NCI-H748 (cell line): Measurements from ENCODE around the gene CCDC12.

ENCODE experiments used
- DNase-seq: peaks from one replicate; lab custom pipeline; 2025; ENCODE audit not compliant: unreplicated experiment; lab: John Stamatoyannopoulos, UW

CCDC12 gene

GRCh38 chr3:46908294-46908985 lies 68.1 kb downstream of the CCDC12 start:
- no peak for DNase-seq

GRCh38 chr3:46907960-46908293 lies 68.6 kb downstream of the CCDC12 start:
- no peak for DNase-seq

DNA sequence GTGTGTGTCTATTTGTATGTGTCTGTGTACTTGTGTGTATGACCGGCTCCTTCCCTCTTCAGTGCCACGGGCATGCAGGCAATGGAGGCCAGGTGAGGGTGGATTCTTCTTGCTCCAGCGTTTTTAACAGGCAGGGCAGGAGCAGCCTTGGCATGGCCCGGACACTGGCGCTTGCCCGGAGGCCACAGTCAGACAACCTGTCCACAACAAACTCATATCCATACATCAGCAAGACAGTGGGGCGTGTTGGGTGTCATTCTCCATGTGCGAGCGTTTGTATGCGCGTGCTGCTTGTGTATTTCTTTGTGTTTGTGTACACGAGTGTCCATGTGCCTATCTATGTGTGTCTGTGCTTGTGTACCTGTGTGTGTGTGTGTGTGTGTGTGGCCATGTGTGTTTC lies 69.3 kb downstream of the CCDC12 start:
- DNase-seq: no peak

GRCh38 chr3:46906471-46907058 lies 70.0 kb downstream of the CCDC12 start:
- DNase-seq: no peak

DNA sequence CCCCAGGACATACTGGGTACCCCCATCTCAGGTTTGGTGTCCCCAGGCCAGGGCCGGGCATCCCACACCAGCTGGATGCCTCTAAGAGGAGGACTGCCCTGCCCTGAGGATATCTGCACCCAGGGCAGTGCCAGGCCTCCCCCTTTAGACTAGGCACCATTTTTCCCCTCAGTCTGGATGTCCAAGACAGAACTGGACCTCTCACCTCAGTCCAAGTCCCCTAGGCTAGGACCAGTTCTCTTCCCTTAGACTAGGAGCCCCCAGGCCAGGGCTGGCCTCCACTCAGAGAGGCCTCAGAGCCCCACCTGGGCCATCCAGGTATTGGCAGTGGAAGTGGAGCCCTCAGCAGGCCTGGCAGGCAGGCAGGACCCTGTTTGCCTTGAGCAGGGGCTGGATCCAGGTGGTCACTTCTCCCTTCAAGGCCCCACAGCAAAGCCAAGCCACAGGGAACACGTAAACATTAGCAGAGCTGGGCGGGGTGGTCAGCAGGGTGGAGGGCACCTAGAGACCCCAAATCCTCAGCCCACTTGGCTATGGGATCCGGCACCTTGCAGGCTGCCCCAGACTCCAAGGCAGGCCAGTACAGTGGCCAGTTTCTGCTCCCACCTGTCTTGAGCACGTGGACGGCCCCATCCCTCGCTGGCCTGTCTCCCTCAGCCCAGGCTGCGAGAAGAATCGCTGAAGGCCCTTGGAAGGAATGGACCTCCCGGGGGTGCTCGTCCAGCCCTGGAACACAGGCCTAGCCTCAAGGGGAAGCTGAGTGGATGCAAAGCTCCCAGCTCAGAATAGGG lies 70.7 kb downstream of the CCDC12 start:
- no peak for DNase-seq

- DNase-seq: no peak
These were observed 71.4 kb downstream of the CCDC12 start for GRCh38 chr3:46905213-46905560.

DNA sequence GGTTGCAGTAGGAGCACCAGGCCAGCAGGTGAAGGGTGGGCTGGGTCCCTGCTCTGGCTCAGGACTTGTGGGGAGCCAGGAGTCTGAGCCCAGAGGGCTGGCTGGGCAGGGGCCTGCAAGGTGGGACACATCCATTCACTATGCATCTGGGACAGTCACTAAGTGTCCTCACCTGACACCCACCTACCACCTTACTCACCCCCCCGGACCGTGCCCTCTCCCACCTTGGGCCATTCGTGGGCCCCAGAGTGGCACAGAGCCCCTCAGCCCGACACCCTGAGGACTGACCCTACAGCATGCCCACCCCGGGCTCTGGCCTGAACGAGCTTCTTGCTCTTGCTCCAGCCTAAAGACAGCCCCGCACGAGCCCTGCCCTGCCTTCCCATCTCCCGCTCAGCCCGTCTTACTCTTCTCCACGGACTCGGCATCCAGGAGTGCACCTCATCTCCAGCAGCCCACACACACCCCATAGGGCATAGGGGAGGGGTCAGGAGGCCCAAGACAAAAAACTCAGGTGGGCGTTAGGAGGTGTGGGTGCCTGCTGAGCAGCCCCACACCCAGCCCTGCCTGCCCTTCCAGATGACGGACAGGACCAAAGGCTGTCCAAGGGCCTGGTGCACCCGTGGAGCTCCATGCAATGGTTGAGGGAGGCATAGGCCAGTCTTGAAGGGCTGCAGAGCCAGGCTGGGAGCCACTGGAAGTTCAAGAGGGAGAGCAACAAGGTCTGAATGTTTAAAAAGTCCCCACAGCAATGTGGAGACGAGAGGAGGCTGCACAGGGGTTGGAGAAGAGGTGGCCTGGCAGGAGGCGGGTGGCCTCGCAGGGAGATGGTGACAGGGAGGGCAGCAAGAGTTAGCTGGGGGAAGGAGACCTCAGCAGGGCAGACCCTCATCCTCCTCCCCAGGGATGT lies 72.0 kb downstream of the CCDC12 start:
- no peak for DNase-seq

GRCh38 chr3:46903341-46904302 lies 72.9 kb downstream of the CCDC12 start:
- no peak for DNase-seq

GRCh38 chr3:46902188-46902631 lies 74.3 kb downstream of the CCDC12 start:
- no peak for DNase-seq

- no peak for DNase-seq
These were observed 74.9 kb downstream of the CCDC12 start for GRCh38 chr3:46901591-46902187.

DNA sequence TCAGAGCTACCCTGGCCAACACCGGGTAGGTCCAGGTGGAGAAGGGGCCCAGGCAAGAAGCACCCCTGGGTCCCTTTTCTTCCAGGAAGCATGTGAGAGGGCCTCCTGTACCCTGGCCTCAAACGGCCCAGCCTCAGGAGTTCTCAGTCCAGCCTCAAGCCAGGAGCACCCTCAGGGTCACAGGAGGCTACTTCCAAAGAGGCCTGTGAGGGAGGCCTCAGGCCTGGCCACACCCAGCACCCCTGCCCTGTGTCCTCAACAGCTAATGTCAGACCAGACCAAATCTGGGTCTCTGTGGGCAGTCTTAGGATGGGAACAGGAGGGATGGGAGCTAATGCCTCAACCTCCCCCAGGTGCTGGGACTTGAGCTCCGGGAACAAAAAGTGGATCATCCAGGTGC lies 75.5 kb downstream of the CCDC12 start:
- DNase-seq: no peak

GRCh38 chr3:46900356-46900755 lies 76.2 kb downstream of the CCDC12 start:
- DNase-seq: no peak

GRCh38 chr3:46900007-46900292 lies 76.6 kb downstream of the CCDC12 start:
- peak; percentile 78 for DNase-seq

- no peak for DNase-seq
These were observed 77.2 kb downstream of the CCDC12 start for GRCh38 chr3:46899151-46900006.

- no peak for DNase-seq
These were observed 78.0 kb downstream of the CCDC12 start for GRCh38 chr3:46898321-46899150.

- DNase-seq: no peak
These were observed 78.7 kb downstream of the CCDC12 start for GRCh38 chr3:46897829-46898320.

DNA sequence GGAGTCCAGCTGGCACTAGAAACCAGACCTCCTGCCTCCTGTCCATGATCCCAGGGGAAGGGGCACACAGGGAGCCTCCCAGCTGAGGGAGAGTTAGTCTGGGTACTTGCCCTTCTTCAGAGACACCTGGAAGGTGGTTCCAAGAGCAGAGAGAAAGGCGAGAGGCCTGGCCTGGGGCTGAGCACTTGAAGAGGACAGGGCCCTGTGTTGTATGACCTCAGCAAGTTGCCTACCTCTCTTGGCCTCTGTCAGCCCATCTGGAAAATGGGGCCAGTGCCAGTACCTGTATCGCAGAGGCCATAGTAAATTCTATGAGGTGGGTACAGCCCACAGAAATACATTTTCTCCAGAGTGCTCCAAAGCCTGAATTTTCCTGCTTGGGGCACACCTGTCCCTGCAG lies 79.5 kb downstream of the CCDC12 start:
- no peak for DNase-seq

DNA sequence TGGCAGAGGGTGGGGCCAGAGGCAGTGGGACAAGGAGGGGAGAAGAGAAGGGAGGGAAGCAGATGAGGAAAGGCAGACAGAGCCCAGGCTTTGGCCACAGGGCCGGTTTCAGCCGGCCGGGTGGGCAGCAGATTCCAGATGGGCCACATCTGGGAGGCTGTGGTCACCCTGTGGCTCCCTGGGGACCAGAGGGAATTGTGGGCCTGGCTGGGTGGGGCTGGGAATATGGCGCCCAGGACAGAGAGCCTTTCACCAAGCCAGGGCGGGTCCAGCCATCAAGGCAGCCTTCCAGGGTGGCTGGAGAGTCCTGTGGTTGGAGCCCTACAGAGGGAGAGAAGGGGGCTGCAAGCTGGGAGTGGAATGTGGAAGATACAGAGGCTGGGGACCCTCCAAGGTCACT lies 80.2 kb downstream of the CCDC12 start:
- no peak for DNase-seq
